Stimulated activated naive CD8-positive, alpha-beta T cell treated with anti-CD3 and anti-CD28 coated beads, Interleukin-15, Interleukin-2, amounts not matched to agents 100 ng/mL and 50 ng/mL, for 24 hours (primary cell): Measurements from ENCODE around the gene MTSS2.

Source experiments
- H3K27ac Mint-ChIP-seq: one replicate; pipeline ENCODE4 v1.8.0; 2021; ENCODE audit warnings: mild to moderate bottlenecking, mixed read lengths
- H3K27me3 Mint-ChIP-seq: one replicate; pipeline ENCODE4 v1.8.0; 2021; ENCODE audit warnings: mixed read lengths
- H3K36me3 Mint-ChIP-seq: one replicate; pipeline ENCODE4 v1.8.0; 2021; ENCODE audit warnings: low read depth, mixed read lengths
- H3K4me1 Mint-ChIP-seq: one replicate; pipeline ENCODE4 v1.8.0; 2021; ENCODE audit warnings: low read depth, mixed read lengths
- H3K4me3 Mint-ChIP-seq: one replicate; pipeline ENCODE4 v1.8.0; 2021; ENCODE audit warnings: mild to moderate bottlenecking, mixed read lengths
- H3K9me3 Mint-ChIP-seq: one replicate; pipeline ENCODE4 v1.8.0; 2021; ENCODE audit warnings: mixed read lengths

Gene MTSS2

GRCh38 chr16:70685938-70686375 lies at the start of gene MTSS2:
Gene MTSS2 (minus strand): TSS chr16:70686053. CDS start chr16:70685791, 262 bp downstream.
- Mint-ChIP-seq H3K9me3 (no peaks in the 10 kb centered on the region), H3K27me3 (peaks cover 4% of the 10 kb centered on the region), H3K36me3 (no peaks in the 10 kb centered on the region), H3K4me3 (peak within 1 kb of the TSS; percentile 70), H3K27ac (peak within 1 kb of the TSS; percentile 31), H3K4me1 (no peaks in the 10 kb centered on the region)

DNA sequence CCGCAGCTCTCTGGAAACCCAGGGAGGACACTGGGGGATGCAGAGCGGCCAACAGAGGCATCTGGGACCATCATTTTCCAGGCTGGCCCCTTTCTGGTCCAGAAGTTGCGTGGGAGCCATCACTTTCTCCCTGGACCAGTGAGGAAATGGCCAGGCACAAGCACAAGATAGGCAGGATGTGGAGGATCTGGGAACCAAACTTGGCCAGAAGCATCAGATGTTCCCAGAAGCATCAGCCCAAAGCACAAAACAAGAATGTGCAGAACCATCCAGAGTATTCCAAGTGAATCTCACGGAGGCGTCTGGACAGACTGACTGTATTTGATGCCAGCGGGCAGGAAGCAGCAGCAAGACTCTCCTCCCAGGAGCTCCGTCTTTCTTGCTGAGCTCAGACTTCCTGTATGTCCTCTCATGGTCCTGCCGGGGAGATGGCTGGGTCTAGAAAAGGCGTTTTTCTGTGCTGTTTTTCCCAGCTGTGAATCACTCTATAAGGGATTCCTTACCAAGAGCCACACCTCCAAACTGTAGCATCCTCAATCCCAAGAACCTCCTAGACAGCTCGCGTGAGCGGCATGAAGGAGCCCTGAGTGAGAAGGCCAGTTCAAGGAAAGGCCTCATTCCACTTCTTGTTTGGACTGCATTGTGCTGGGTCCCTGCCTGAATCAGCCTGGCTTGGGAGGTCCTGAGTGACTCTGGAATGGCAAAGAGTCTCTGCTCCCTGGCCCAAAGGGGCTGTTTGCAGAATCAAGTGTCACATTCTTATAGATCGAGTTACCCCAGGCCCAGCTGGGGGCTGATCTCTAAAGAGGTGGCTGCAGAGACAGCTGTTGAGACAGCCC lies 49.5 kb upstream of the MTSS2 start:
- H3K27me3 Mint-ChIP-seq, result no peaks in the 10 kb centered on the region
- H3K36me3 Mint-ChIP-seq, result peaks cover 22% of the 10 kb centered on the region
- no peak overlapping the region for H3K4me3 Mint-ChIP-seq
- peaks cover 46% of the 10 kb centered on the region for H3K4me1 Mint-ChIP-seq
- no peak overlapping the region for H3K27ac Mint-ChIP-seq
- no peaks in the 10 kb centered on the region for H3K9me3 Mint-ChIP-seq

- Mint-ChIP-seq H3K4me3 (no peak overlapping the region), H3K4me1 (peaks cover 38% of the 10 kb centered on the region), H3K36me3 (peaks cover 27% of the 10 kb centered on the region), H3K27me3 (no peaks in the 10 kb centered on the region), H3K27ac (no peak overlapping the region), H3K9me3 (no peaks in the 10 kb centered on the region)
These were observed 48.8 kb upstream of the MTSS2 start for GRCh38 chr16:70734522-70735095.

DNA sequence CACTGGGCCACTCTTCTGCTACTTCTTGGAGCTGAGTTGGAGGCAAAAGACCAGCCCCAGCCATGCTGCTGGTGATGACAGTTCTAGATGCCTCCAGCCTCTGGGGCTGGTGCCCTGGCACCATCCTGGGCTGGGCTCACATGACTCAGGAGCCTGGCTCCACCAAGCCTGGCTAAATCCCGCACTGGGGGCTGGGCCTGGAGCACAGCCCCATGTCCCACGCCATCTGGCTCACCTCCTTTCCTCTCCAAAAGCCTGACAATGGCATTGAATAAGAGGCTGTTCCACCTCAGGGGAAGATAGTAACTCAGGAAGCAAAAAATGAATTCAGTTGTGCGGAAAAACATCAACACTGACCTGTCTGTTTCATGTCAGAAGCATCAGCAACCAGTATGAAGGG lies 45.1 kb upstream of the MTSS2 start:
- Mint-ChIP-seq H3K4me1 (peaks cover 1% of the 10 kb centered on the region), H3K27ac (no peak overlapping the region), H3K27me3 (no peaks in the 10 kb centered on the region), H3K4me3 (no peak overlapping the region), H3K9me3 (no peaks in the 10 kb centered on the region), H3K36me3 (peaks cover 27% of the 10 kb centered on the region)

DNA sequence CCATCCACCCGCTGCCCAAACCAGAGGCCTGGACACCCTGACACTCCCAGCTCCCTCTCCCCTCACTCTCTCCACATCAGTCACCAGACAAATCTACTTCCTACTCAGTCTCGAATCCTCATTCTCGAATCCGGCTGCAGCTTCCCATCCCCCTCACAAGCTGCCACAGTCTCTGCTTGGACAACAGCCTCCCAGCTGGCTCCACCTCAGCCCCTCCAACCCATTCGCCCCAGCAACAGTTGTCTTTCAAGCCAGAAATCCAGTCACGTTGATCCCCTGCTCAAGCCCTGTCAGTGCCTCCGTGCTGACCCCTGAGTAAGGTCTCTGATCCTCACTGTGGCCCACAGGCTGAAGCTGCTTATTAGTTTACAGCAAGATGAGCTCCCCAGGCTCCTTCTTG lies 44.2 kb upstream of the MTSS2 start:
- no peak overlapping the region for H3K27ac Mint-ChIP-seq
- H3K27me3 Mint-ChIP-seq, result no peaks in the 10 kb centered on the region
- H3K36me3 Mint-ChIP-seq, result peaks cover 30% of the 10 kb centered on the region

GRCh38 chr16:70729292-70729691 lies 43.4 kb upstream of the MTSS2 start:
- H3K36me3 Mint-ChIP-seq, result peaks cover 24% of the 10 kb centered on the region
- H3K4me3 Mint-ChIP-seq, result no peak overlapping the region
- no peaks in the 10 kb centered on the region for H3K27me3 Mint-ChIP-seq
- no peaks in the 10 kb centered on the region for H3K4me1 Mint-ChIP-seq
- H3K9me3 Mint-ChIP-seq, result no peaks in the 10 kb centered on the region
- H3K27ac Mint-ChIP-seq, result no peak overlapping the region

More for the DNA sequence above, 44.2 kb upstream of the MTSS2 start:
- H3K9me3 Mint-ChIP-seq, result no peaks in the 10 kb centered on the region
- H3K4me1 Mint-ChIP-seq, result no peaks in the 10 kb centered on the region
- no peak overlapping the region for H3K4me3 Mint-ChIP-seq

- H3K36me3 Mint-ChIP-seq, result peaks cover 23% of the 10 kb centered on the region
- H3K9me3 Mint-ChIP-seq, result no peaks in the 10 kb centered on the region
These were observed 42.3 kb upstream of the MTSS2 start for GRCh38 chr16:70728150-70728549.

DNA sequence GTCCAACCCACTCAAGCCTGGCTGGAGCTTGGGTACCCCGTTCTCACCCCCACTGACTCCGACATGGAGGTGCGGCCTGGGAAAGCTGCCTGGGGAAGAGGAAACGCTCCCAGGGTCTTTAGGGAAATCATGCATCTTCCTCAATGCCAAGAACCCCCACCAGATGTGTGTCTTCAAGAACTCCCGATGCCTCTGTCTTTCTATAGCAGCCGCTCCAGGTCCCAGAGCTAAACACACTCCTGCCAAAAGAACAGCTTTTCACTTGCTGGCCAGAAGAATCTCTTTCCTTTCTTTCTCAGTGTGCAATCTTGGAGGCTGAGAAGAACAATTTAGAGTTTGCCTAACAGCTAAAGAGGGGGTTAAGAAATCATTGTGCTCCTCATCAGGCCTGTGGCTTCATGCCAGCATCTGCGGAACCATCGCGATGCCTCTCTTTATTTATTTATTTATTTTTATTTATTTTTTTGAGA lies 41.1 kb upstream of the MTSS2 start:
- H3K36me3 Mint-ChIP-seq, result peaks cover 20% of the 10 kb centered on the region
- H3K4me1 Mint-ChIP-seq, result no peaks in the 10 kb centered on the region
- H3K27ac Mint-ChIP-seq, result no peak overlapping the region
- H3K4me3 Mint-ChIP-seq, result no peak overlapping the region
- H3K9me3 Mint-ChIP-seq, result no peaks in the 10 kb centered on the region
- no peaks in the 10 kb centered on the region for H3K27me3 Mint-ChIP-seq

More at GRCh38 chr16:70728150-70728549, 42.3 kb upstream of the MTSS2 start:
- no peaks in the 10 kb centered on the region for H3K27me3 Mint-ChIP-seq
- H3K4me1 Mint-ChIP-seq, result no peaks in the 10 kb centered on the region
- no peak overlapping the region for H3K4me3 Mint-ChIP-seq
- no peak overlapping the region for H3K27ac Mint-ChIP-seq

- Mint-ChIP-seq H3K9me3 (no peaks in the 10 kb centered on the region), H3K4me1 (no peaks in the 10 kb centered on the region), H3K27ac (no peak overlapping the region), H3K27me3 (no peaks in the 10 kb centered on the region), H3K4me3 (no peak overlapping the region), H3K36me3 (peaks cover 16% of the 10 kb centered on the region)
These were observed 40.3 kb upstream of the MTSS2 start for GRCh38 chr16:70725912-70726828.

DNA sequence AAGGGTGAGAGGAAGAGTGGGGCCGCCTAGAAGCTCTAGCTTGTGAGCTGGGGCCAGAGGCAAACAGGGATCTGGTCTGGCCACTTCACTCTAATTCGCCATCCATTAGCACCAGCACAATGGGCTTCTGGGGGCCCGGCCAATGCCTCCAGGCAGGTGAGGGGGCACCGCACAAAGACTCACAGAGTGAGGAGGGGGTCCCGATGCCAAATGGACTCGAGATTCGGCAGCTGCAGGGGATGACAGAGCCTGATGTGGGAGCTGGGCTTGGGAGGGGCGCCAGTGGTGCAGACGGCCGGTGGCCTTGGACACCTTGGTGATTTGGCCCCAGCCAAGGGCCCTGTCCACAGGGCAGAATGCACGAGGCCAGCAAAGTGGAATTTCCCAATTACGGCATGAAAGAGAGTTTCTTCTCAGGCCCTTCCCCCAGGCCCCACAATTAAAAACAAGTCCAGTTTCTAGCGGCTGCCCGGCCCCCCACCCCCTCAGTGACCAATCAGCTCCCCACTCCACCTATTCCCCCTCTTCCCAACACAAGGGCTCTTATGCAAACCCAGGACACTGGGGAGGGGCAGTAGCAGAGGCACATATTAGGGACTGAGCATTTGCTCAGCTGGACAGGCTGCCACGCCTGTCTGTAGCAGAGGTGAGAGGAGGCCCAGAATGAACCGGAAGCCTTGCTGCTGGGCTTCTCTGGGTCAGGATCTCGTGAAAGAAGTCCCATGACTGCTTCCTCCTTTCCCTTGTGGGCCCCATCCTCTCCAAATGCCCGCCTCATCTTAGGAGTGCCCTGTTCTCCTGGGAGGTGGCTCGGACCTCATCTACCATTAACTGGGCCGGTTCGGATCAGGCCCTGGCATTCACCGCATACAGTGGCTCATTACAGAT lies 39.4 kb upstream of the MTSS2 start:
- H3K27ac Mint-ChIP-seq, result no peak overlapping the region
- no peaks in the 10 kb centered on the region for H3K27me3 Mint-ChIP-seq
- peaks cover 18% of the 10 kb centered on the region for H3K36me3 Mint-ChIP-seq
- peaks cover 6% of the 10 kb centered on the region for H3K4me1 Mint-ChIP-seq
- no peak overlapping the region for H3K4me3 Mint-ChIP-seq
- no peaks in the 10 kb centered on the region for H3K9me3 Mint-ChIP-seq

- Mint-ChIP-seq H3K4me3 (no peak overlapping the region), H3K27ac (no peak overlapping the region), H3K4me1 (peaks cover 6% of the 10 kb centered on the region), H3K27me3 (no peaks in the 10 kb centered on the region), H3K36me3 (peaks cover 20% of the 10 kb centered on the region), H3K9me3 (no peaks in the 10 kb centered on the region)
These were observed 38.5 kb upstream of the MTSS2 start for GRCh38 chr16:70724146-70725023.

- H3K36me3 Mint-ChIP-seq, result peaks cover 22% of the 10 kb centered on the region
- H3K27ac Mint-ChIP-seq, result no peak overlapping the region
- no peaks in the 10 kb centered on the region for H3K27me3 Mint-ChIP-seq
- no peak overlapping the region for H3K4me3 Mint-ChIP-seq
- H3K9me3 Mint-ChIP-seq, result no peaks in the 10 kb centered on the region
- H3K4me1 Mint-ChIP-seq, result peaks cover 6% of the 10 kb centered on the region
These were observed 37.9 kb upstream of the MTSS2 start for GRCh38 chr16:70723740-70724145.

GRCh38 chr16:70721202-70721963 lies 35.5 kb upstream of the MTSS2 start:
- peaks cover 6% of the 10 kb centered on the region for H3K4me1 Mint-ChIP-seq
- H3K27me3 Mint-ChIP-seq, result no peaks in the 10 kb centered on the region
- H3K36me3 Mint-ChIP-seq, result peaks cover 22% of the 10 kb centered on the region
- no peak overlapping the region for H3K4me3 Mint-ChIP-seq
- no peak overlapping the region for H3K27ac Mint-ChIP-seq
- H3K9me3 Mint-ChIP-seq, result no peaks in the 10 kb centered on the region
